ENCODE data around the gene CFAP43. TPM values are rescaled to one million over a fixed set of nuclear protein-coding genes. Genes with fewer than 3 reads are reported as not detected.

CFAP43 gene
- total RNA-seq, 1 donor from 2014 or later, result 0.26 TPM

- DNase-seq (ENCODE audit: low read depth), result no peak
- no peak for FAIRE-seq
- TF ChIP-seq CTCF (IDR thresholded peaks at IDR 0.05; ENCODE audit: insufficient read depth, low read length, severe bottlenecking), result no peak
- Histone ChIP-seq H3K27me3 (ENCODE audit: control insufficient read depth, insufficient read depth, low read length) (no peaks in the 10 kb centered on the region), H3K4me3 (ENCODE audit: low read depth, low read length) (no peak overlapping the region), H3K36me3 (ENCODE audit: control insufficient read depth, insufficient read depth, low read length) (no peaks in the 10 kb centered on the region)
Observed at GRCh38 chr10:104230490-104230889, 1.7 kb downstream of the CFAP43 start.

- FAIRE-seq (no peak), DNase-seq (ENCODE audit: low read depth) (no peak)
- TF ChIP-seq CTCF (IDR thresholded peaks at IDR 0.05; ENCODE audit: insufficient read depth, low read length, severe bottlenecking), result no peak
- H3K4me3 ChIP-seq (ENCODE audit: low read depth, low read length), result no peak overlapping the region
- no peaks in the 10 kb centered on the region for H3K36me3 ChIP-seq (ENCODE audit: control insufficient read depth, insufficient read depth, low read length)
- H3K27me3 ChIP-seq (ENCODE audit: control insufficient read depth, insufficient read depth, low read length), result no peaks in the 10 kb centered on the region
Observed at GRCh38 chr10:104223304-104223703, 8.9 kb downstream of the CFAP43 start.

GRCh38 chr10:104220522-104220921, 11.6 kb downstream of the CFAP43 start:
- Histone ChIP-seq H3K4me3 (ENCODE audit: low read depth, low read length) (no peak overlapping the region), H3K36me3 (ENCODE audit: control insufficient read depth, insufficient read depth, low read length) (no peaks in the 10 kb centered on the region), H3K27me3 (ENCODE audit: control insufficient read depth, insufficient read depth, low read length) (peaks cover 2% of the 10 kb centered on the region)
- DNase-seq (ENCODE audit: low read depth) (no peak), FAIRE-seq (no peak)
- TF ChIP-seq CTCF (IDR thresholded peaks at IDR 0.05; ENCODE audit: insufficient read depth, low read length, severe bottlenecking), result no peak

GRCh38 chr10:104218751-104219150, 13.4 kb downstream of the CFAP43 start:
- TF ChIP-seq CTCF (IDR thresholded peaks at IDR 0.05; ENCODE audit: insufficient read depth, low read length, severe bottlenecking), result no peak
- FAIRE-seq (no peak), DNase-seq (ENCODE audit: low read depth) (no peak)
- no peaks in the 10 kb centered on the region for H3K36me3 ChIP-seq (ENCODE audit: control insufficient read depth, insufficient read depth, low read length)
- peaks cover 2% of the 10 kb centered on the region for H3K27me3 ChIP-seq (ENCODE audit: control insufficient read depth, insufficient read depth, low read length)
- H3K4me3 ChIP-seq (ENCODE audit: low read depth, low read length), result no peak overlapping the region

GRCh38 chr10:104216631-104217030, 15.5 kb downstream of the CFAP43 start:
- FAIRE-seq (peak; percentile 18), DNase-seq (ENCODE audit: low read depth) (no peak)
- TF ChIP-seq CTCF (IDR thresholded peaks at IDR 0.05; ENCODE audit: insufficient read depth, low read length, severe bottlenecking), result no peak
- Histone ChIP-seq H3K36me3 (ENCODE audit: control insufficient read depth, insufficient read depth, low read length) (no peaks in the 10 kb centered on the region), H3K27me3 (ENCODE audit: control insufficient read depth, insufficient read depth, low read length) (peaks cover 2% of the 10 kb centered on the region), H3K4me3 (ENCODE audit: low read depth, low read length) (no peak overlapping the region)

- TF ChIP-seq CTCF (IDR thresholded peaks at IDR 0.05; ENCODE audit: insufficient read depth, low read length, severe bottlenecking), result peak; percentile 57
- DNase-seq (ENCODE audit: low read depth) (peak; percentile 43), FAIRE-seq (no peak)
- Histone ChIP-seq H3K36me3 (ENCODE audit: control insufficient read depth, insufficient read depth, low read length) (no peaks in the 10 kb centered on the region), H3K27me3 (ENCODE audit: control insufficient read depth, insufficient read depth, low read length) (no peaks in the 10 kb centered on the region), H3K4me3 (ENCODE audit: low read depth, low read length) (no peak overlapping the region)
Observed at GRCh38 chr10:104209575-104210198, 22.5 kb downstream of the CFAP43 start.
